ENCODE results near the gene MTA1.

MTA1 gene

DNA sequence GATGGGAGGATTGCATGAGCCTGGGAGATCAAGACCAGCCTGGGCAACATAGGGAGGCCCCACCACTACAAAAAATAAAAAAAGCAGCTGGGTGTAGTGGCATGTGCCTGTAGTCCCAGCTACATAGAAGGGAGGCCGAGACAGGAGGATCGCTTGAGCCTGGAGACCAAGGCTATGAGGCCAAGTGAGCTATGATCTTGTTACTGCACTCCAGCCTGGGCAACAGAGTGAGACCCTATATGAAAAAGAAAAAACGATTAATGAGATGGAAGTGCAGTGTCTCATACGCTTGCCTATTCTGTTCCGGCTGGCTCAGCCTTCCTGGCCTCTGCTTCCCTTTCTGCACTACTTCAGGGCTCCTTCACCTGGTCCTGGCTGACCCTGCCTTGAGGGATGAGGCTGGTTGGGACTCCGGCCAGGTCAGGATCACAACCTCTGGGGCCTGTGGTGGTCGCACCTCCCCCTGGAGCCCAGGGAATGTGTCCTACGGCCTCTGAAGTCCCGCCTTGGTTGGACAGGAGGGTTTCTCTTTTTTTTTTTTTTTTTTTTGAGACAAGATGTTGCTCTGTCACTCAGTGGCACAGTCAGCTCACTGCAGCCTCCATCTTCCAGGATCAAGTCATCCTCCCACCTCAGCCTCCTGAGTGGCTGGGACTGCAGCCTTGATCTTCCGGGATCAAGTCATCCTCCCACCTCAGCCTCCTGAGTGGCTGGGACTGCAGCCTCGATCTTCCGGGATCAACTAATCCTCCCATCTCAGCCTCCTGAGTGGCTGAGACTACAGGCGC, 82.1 kb downstream of the MTA1 start:
- no peak for DNase-seq

DNA sequence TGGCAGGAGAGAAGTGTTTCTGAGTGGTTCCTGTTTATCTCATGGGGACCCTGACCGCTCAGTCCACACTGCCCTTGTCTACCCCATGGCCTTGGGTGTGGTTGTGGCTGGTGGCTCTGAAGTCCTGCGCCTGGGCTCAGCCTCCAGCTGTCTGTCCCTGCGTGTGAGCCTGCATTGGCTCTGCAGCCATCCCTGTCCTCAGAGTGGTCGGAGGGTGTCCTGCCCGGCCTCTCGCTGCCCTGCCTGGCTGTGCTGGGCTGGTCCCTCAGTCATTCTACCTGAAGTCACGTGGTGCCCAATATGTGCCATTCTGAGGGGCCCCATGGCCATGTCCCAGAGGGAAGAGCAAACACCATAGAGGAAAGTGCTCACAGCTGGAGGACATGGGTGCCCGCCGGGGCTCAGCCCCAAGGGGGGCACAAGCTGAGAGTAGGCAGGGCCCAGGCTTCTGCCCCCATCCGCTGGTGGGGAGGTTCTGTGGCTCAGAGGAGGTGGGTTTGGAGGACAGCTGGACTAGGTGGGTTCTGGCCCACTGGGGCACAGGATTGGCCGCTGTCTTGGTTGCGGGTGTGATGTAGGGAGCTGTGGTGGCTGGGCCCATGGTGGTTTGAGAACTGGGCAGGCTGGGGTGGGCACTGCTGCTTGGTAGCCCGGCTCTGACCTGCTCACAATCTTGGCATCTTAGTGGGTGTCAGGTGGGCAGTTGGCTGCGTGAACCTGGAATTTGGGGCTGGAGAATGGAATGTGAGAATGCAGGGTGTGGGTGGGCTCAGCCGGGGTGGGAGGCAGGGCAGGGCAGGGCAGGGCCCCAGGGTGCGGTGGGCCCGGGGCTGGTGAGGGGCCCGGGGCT, 83.0 kb downstream of the MTA1 start:
- DNase-seq: no peak

DNA sequence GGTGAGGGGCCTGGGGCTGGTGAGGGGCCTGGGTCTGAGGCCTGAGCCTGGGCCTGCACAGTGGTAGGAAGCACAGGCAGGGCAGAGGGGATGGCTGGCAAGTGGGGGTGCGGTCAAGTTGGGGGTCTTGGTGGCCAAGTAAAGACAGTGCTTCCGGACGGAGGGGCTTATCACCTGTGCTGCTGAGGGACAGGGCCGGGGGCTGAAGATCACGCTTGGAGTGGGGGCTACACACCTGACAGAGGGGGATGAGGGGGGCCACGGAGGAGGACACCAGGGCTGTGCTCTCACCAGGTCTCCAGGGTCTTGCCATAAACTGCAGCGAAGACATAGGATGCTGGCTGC, 83.6 kb downstream of the MTA1 start:
- DNase-seq: no peak

DNA sequence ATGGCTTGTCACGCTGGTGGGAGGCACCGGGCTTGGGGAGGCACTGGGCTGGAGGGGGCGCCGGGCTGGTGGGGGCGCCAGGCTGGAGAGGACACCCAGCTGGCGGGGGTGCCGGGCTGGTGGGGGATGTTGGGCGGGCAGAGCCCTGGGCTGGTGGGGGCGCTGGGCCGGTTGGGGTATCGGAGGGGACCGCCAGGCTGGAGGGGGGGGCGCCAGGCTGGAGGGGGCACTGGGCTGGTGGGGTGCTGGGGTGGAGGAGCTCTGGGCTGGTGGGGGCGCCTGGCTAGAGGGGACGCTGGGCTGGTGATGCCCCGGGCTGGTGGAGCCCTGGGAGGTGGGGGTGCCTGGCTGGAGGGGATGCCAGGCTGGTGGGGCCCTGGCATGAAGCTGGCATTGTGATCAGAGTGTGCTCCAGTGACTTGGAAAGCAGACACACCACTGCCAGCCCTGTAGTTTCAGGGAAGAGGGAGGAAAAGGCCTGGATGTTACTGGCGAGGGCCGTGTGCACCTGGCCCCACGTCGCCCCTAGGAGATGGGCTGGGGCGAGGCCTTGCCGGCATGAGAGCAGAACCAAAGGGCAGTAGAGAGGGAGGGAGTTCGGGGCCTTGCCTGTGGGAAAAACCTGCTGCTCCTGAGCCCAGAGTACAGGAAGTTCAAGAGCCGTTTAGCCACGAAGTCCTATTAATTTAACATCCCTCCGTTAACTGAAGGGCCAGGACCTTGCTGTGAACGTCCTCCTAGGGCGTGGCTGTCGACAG, 84.5 kb downstream of the MTA1 start:
- no peak for DNase-seq

DNA sequence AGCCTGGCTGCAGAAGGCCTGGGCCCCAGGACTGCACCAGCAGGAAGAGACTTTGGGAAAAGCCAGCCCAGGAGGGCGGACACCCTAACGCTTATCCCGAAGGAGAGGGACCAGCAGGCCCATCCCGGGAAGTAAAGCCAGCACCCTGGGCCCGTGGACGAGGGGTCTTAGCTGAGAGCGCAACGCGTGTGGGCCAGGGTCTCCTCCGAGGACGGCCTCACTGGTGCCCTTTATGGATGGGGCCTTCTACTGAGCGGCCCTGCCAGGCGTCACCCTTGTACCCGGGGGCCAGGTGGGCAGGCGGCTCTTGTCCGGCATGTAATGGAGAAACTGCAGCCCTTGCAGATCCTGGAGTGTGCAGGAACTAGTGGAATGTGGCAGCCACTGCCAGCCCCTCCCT, 85.5 kb downstream of the MTA1 start:
- no peak for DNase-seq

DNA sequence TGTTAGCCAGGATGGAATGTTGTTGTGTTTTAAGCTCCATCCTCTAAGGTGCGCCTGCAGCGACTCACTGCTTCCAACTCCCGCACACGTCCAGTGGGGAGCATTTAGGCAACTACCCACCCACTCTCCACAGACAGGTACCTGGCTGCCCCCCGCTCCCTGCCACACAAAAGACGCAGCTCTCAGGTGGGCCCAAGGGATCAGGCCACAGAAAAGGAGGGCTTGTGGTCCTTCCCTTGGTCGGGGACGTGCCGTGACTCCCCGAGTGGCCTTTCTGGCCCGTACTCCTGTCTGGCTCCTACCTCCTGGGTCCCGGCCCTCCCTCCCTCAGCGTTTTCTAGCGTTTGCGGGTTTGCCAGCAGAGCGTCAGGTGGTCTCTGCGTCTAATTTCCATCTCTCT, 87.6 kb downstream of the MTA1 start:
- DNase-seq: no peak

DNA sequence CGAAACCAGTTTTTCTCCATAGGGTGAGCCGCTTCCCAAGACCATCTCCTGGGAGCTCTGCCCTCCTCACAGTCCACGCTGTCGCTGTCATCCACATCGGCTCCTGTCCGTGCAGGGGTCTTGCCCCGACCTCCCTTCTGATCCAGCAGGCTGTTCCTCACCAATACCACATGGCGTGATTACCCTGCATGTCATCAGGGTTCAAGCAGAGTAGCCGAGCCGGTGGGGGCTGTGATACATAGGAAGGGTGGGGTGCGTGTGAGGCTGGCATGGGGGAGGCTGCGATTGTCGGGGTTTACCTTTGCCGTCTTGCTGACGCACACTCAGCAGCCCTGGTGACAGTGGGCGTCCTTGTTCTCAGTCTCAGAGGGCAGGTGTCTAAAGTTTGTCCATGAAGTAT, 88.4 kb downstream of the MTA1 start:
- DNase-seq: no peak

DNA sequence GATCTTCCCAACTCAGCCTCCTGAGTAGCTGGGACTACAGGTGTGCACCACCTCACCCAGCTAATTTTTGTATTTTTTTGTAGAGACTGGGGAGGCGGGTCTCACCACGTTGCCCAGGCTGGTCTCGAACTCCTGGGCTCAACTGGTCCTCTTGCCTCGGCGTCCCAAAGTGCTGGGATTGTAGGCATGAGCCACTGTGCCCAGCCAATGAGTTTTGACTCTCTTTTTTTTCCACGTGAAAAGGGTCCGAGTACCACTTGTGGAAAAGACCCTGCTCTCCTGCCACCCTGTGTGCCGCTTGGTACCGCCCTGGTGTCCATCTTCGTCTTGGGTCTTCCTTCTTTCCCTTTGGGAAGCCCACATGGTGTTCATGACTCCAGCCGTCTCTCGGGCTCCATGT, 89.0 kb downstream of the MTA1 start:
- no peak for DNase-seq

DNA sequence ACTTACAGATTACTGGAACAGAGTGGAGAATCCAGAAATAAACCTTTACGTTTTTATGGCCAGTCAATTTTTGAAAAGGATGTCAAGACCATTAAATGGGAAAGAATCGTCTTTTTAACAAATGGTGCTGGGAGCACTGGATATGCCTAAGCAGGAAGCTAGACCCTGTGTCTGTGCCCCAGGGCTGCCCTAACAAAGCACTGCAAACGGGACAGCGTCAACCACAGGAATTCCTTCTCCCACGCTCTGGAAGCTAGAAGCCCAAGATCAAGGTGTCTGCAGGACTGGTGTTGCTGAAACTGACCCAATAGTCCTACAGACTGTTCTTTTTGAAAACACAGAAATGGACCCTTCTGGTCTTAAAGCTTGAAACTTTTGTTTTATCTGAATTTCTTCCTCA, 97.5 kb downstream of the MTA1 start:
- no peak for DNase-seq

DNA sequence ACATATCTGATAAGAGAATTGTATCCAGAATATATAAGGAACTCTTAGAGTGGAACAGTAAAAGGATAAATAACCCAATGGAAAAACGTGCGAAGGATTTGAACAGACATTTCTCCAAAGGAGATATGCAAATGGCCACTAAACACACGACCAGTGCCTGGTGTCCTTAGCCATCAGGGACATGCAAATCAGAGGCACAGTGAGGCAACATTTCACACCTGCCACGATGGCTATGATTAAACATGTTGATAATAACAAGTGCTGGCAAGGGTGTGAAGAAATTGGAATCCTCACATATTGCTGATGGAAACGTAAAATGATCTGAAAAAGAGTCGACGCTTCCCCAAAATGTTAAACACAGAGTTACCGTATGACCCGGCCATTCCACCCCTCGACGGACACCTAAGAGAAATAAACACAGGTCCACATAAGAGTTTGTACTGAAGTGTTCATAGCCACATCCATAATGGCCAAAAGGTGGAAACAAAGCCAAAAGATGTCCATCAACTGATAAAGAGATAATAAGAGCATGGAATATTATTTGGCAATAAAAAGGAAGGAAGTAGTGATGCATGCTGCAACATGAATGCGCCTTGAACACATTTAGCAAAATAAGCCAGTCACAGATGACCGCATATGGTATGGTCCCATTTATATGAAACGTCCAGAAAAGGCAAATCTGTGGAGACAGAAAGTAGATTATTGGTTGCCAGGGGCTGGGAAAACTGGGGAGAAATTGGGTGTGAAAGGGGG, 100.5 kb downstream of the MTA1 start:
- DNase-seq: no peak

Data from DMS53 (cell line).